BLaER1 (cell line): ENCODE results near the gene TMEM108.

Experiments
- H3K27ac ChIP-seq: shearing (Covaris generic); formaldehyde crosslinking; 2 replicates; pipeline ENCODE4 v1.8.1; 2022
- H3K27me3 ChIP-seq: shearing (Covaris generic); formaldehyde crosslinking; 2 replicates; pipeline ENCODE4 v1.8.1; 2022
- H3K36me3 ChIP-seq: shearing (Covaris generic); formaldehyde crosslinking; 2 replicates; pipeline ENCODE4 v1.8.1; 2022
- H3K4me1 ChIP-seq: shearing (Covaris generic); formaldehyde crosslinking; 2 replicates; pipeline ENCODE4 v1.8.1; 2022
- H3K4me2 ChIP-seq: shearing (Covaris generic); formaldehyde crosslinking; 2 replicates; pipeline ENCODE4 v1.8.1; 2022
- H3K4me3 ChIP-seq: shearing (Covaris generic); formaldehyde crosslinking; 2 replicates; pipeline ENCODE4 v1.8.1; 2022
- H3K9ac ChIP-seq: shearing (Covaris generic); formaldehyde crosslinking; 2 replicates; pipeline ENCODE4 v1.8.1; 2022
- H3K9me3 ChIP-seq: shearing (Covaris generic); formaldehyde crosslinking; 2 replicates; pipeline ENCODE4 v1.8.1; 2022
- H4K20me1 ChIP-seq: shearing (Covaris generic); formaldehyde crosslinking; 2 replicates; pipeline ENCODE4 v1.8.1; 2022
- Cebpa-rat ChIP-seq: shearing (Covaris generic); IDR thresholded peaks from 2 replicates; pipeline ENCODE4 v1.8.1; 2022

The TMEM108 gene

DNA sequence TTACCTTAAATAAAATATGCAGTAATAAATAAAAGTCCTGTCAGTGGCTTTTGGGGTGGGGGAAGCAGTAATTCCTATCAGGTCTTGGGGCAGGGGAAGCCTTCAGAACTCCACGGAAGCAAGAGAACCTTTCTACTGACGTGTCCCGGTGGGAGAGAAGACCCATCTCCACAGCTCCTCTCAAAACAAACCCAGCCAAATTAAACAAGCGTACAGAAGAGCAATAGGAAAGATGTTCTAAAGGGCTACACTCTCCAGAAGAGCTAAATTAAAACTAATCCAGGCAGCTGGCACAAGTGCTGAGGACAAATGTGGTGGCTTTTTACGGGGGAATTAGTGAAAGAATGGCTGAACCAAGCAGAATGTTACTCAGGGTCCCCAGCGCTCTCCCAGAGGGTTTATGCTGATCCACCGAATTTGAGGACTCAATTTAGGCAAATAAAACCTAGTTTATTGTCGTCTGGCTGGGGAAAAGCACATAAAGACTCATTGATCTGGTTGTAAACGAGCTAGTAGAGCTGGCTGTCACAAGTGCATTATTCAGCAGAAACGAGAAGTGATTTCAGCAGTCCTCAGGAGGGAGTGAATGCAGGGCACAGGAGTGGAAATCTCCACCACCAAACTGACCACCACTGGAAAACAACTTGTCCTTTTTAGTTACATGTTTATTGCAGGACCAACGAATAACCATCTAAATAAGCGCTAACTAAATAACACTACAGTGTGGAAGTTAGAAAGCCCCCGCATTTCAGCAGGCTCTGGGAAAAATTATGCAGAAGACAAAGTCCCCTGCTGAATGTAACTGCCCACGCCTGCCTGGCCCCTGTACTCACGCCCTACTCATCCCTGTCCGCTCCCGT lies 375.2 kb downstream of the TMEM108 start:
- no peaks in the 10 kb centered on the region for H3K36me3 ChIP-seq
- H3K27ac ChIP-seq: no peak overlapping the region
- no peaks in the 10 kb centered on the region for H3K9me3 ChIP-seq
- no peak overlapping the region for H3K4me2 ChIP-seq
- TF ChIP-seq Cebpa-rat: no peak
- H3K27me3 ChIP-seq: no peaks in the 10 kb centered on the region
- no peaks in the 10 kb centered on the region for H4K20me1 ChIP-seq
- H3K4me1 ChIP-seq: no peaks in the 10 kb centered on the region
- H3K9ac ChIP-seq: no peak overlapping the region
- no peak overlapping the region for H3K4me3 ChIP-seq

DNA sequence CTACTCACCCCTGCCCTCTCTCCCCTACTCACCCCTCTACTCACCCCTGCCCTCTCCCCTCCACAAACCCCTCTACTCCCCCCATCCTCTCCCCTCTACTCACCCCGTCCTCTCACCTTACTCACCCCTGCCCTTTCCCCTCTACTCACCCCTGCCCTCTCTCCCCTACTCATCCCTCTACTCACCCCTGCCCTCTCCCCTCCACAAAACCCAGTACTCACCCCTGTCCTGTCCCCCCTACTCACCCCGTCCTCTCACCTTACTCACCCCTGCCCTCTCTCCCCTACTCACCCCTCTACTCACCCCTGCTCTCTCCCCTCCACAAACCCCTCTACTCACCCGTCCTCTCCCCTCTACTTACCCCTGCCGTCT lies 375.8 kb downstream of the TMEM108 start:
- no peak overlapping the region for H3K27ac ChIP-seq
- no peaks in the 10 kb centered on the region for H4K20me1 ChIP-seq
- H3K4me1 ChIP-seq: no peaks in the 10 kb centered on the region
- no peak overlapping the region for H3K4me2 ChIP-seq
- no peaks in the 10 kb centered on the region for H3K36me3 ChIP-seq
- no peaks in the 10 kb centered on the region for H3K9me3 ChIP-seq
- no peak overlapping the region for H3K4me3 ChIP-seq
- no peak for TF ChIP-seq Cebpa-rat
- H3K9ac ChIP-seq: no peak overlapping the region
- no peaks in the 10 kb centered on the region for H3K27me3 ChIP-seq

DNA sequence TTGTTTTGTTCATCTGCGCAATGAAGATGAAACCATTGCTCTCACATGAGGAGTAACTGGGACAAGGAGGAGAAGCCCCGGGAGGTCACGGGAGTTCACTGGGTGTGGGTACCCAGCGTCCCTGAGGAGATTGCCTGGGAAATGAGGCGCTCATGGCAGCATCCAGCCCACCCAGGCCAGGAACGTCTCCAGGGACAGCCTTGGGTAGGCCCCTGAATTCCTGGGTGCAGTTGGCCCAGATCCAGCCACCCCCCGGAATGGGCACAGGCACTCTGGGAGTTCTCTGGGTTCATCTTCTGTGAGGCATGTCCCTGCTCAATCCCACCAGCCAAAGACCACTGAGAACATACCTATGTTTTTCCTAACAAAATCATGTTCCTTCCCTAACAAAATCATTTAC lies 380.2 kb downstream of the TMEM108 start:
- H3K27me3 ChIP-seq: no peaks in the 10 kb centered on the region
- no peaks in the 10 kb centered on the region for H3K4me1 ChIP-seq
- no peaks in the 10 kb centered on the region for H3K36me3 ChIP-seq
- no peak overlapping the region for H3K9ac ChIP-seq
- H3K4me3 ChIP-seq: no peak overlapping the region
- H4K20me1 ChIP-seq: no peaks in the 10 kb centered on the region
- TF ChIP-seq Cebpa-rat: no peak
- no peaks in the 10 kb centered on the region for H3K9me3 ChIP-seq
- no peak overlapping the region for H3K4me2 ChIP-seq
- H3K27ac ChIP-seq: no peak overlapping the region

DNA sequence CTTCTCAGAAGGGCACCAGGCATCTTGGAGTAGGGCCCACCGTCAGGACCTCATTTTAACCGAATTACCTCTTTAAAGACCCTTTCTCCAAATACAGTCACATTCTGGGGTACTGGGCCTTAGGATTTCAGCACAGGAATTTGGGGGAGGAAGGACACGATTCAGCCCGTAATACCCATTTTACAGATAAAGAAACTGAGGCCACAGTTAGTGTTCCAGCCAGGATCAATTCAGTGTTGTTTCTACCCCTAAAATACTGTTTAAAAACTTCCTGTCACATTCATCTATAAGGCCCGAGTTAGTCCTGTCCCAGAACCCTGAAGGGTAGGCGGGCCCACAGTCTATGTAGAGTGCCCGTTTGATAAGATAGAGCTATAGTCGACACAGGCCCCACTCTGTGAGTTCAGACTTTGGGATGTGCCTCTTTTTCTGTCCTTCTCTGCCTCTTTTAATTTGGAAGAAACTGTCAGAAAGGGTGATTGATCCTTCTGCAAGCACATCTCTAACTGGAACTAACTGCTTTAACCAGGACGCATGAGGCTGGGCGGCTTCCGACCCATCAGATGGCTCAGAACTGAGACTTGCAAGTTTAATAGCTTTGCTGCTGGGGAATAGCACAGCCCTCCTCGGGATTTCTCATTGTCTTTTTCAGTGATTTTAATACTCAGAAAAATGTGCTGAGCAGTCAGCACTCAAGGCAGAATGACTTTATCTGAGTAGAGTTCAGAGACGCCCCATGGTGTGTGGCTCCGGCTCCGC lies 381.1 kb downstream of the TMEM108 start:
- no peak for TF ChIP-seq Cebpa-rat
- H3K4me2 ChIP-seq: no peak overlapping the region
- peaks cover 7% of the 10 kb centered on the region; the same call in 1 of the 2 replicates for H3K4me1 ChIP-seq
- H4K20me1 ChIP-seq: no peaks in the 10 kb centered on the region
- no peak overlapping the region for H3K27ac ChIP-seq
- no peaks in the 10 kb centered on the region for H3K9me3 ChIP-seq
- no peak overlapping the region for H3K9ac ChIP-seq
- H3K27me3 ChIP-seq: no peaks in the 10 kb centered on the region
- no peaks in the 10 kb centered on the region for H3K36me3 ChIP-seq
- no peak overlapping the region for H3K4me3 ChIP-seq

DNA sequence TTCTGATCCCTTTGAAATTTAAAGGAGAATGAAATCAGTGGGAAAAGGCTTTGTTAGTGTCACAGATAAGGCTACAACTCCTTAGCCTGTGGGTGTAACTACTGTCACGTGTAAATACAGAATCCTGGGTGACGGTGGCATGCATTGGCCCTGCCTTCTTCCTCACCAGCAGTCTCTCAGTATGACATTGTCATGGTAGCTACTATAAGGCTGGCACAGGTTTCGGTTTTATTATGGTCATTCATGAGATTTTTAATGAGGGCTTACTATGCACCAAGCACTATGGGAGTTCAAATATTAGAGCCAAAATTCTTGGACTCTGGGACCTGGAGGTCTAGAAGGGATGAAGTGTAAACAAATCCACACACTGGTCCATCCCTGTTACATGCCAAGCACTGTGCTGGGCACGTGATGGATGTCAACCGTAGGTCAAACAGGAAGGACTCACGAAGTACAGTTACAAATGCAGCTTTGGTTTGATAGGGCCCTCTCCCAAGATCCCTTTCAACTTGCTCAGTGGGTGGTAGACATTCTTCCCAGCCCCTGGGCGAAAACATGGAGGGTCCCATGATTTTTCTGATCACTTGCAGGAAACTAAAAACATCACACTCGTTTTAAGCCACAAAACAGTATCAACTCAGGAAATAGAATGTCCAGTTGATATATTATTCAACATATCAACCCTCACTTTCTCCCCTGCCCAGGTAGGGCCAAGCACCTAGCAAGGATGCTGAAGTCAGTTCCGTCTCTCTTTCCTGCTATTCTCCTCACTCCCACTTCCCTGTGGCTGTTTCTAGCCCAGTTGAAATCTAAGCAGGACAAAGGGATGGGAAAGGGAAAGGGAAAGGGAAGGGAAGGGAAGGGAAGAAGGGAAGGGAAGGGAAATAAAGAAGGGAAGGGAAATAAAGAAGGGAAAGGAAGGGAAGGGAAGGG lies 387.0 kb downstream of the TMEM108 start:
- H3K36me3 ChIP-seq: no peaks in the 10 kb centered on the region
- H3K27ac ChIP-seq: no peak overlapping the region
- peaks cover 8% of the 10 kb centered on the region; the same call in 1 of the 2 replicates for H3K4me1 ChIP-seq
- no peak overlapping the region for H3K9ac ChIP-seq
- H3K4me2 ChIP-seq: no peak overlapping the region
- TF ChIP-seq Cebpa-rat: no peak
- H3K9me3 ChIP-seq: no peaks in the 10 kb centered on the region
- no peak overlapping the region for H3K4me3 ChIP-seq
- H3K27me3 ChIP-seq: no peaks in the 10 kb centered on the region
- no peaks in the 10 kb centered on the region for H4K20me1 ChIP-seq

DNA sequence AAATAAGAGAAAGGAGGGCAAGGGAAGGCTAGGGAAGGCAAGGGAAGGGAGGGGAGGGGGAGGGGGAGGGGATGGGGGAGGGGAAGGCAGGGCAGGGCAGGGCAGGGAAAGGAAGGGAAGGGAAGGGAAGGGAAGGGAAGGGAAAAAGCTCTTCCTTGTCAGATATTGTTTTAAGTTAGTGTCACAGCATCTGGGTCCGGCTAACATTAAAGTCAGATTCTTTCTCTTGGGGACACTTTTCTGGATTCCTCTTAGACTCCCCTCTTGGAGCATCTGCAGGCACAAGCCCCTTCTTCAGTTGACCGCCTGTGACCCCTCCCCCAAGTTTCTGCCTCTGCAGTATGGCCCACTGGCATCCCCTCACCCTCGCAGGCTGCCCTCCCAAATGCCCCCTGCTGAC lies 387.7 kb downstream of the TMEM108 start:
- TF ChIP-seq Cebpa-rat: no peak
- H3K9me3 ChIP-seq: no peaks in the 10 kb centered on the region
- H3K36me3 ChIP-seq: no peaks in the 10 kb centered on the region
- no peak overlapping the region for H3K4me2 ChIP-seq
- H3K27me3 ChIP-seq: no peaks in the 10 kb centered on the region
- no peaks in the 10 kb centered on the region for H4K20me1 ChIP-seq
- no peak overlapping the region for H3K27ac ChIP-seq
- peaks cover 8% of the 10 kb centered on the region; the same call in 1 of the 2 replicates for H3K4me1 ChIP-seq
- no peak overlapping the region for H3K9ac ChIP-seq
- no peak overlapping the region for H3K4me3 ChIP-seq

DNA sequence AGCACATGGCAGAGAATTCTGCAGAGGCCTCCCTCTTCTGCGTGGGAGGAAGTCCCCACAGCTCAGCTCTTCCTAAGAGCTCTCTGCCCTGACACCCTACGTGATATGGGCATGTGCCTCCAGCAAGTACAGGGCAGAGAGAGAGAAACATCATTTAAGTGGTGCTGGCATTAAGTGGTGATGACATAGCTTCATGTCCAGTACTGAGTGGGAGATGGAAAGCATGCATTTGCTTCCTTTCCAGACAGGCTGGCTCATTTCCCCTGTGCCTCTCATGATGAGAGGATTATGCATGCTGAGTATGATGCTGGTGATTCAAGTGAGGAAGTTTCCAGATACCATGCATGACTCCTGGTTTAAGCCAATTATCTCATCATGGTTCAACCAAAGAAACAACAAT lies 388.5 kb downstream of the TMEM108 start:
- H3K9me3 ChIP-seq: no peaks in the 10 kb centered on the region
- TF ChIP-seq Cebpa-rat: no peak
- H3K4me3 ChIP-seq: no peak overlapping the region

DNA sequence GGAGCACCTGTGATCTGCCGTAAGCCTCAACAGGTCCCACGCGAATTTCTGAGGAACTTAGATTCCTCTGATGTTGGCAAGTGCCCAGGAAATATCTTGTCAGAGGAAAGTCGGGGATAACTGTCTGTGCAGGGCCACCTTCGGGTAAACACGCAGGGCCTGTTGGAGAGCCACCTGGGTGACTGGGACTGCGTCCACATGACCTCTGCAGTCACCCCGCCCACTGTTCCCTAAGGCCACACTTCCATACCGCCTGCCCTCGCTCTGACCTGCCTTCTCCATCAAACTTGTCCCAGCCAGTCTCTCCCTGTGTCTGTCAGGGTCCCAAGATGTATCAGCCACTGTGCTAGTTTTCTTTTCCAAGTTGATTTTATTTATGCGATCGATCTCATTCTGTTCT lies 390.4 kb downstream of the TMEM108 start:
- Histone ChIP-seq H3K27ac (no peak overlapping the region), H3K27me3 (no peaks in the 10 kb centered on the region), H3K4me2 (no peak overlapping the region), H3K4me1 (peaks cover 8% of the 10 kb centered on the region; the same call in 1 of the 2 replicates), H3K36me3 (no peaks in the 10 kb centered on the region), H3K9me3 (no peaks in the 10 kb centered on the region), H4K20me1 (no peaks in the 10 kb centered on the region), H3K9ac (no peak overlapping the region), H3K4me3 (no peak overlapping the region)
- no peak for TF ChIP-seq Cebpa-rat

More for the DNA sequence above, 388.5 kb downstream of the TMEM108 start:
- no peaks in the 10 kb centered on the region for H4K20me1 ChIP-seq
- H3K4me1 ChIP-seq: peaks cover 8% of the 10 kb centered on the region; the same call in 1 of the 2 replicates
- H3K9ac ChIP-seq: no peak overlapping the region
- no peak overlapping the region for H3K27ac ChIP-seq
- no peaks in the 10 kb centered on the region for H3K36me3 ChIP-seq
- no peak overlapping the region for H3K4me2 ChIP-seq
- no peaks in the 10 kb centered on the region for H3K27me3 ChIP-seq

DNA sequence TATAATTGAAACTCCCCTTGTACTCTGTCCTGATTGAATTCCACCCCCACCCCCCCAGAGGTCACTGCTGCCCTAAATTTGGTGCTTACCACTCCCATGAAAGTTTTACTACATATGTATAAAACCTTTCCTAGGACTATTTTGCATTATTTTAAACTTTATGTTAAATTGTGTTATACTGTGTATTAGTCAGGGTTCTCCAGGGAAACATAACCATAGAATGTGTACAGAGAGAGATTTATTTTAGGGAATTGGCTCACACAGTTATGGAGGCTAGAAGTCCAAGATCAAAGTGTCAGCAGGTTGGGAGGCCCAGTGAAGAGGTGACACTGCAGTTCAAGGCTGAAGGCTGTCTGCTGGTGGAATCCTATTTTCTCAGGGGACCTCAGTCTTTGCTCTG lies 390.9 kb downstream of the TMEM108 start:
- H3K4me2 ChIP-seq: no peak overlapping the region
- H3K4me1 ChIP-seq: peaks cover 4% of the 10 kb centered on the region; the same call in 1 of the 2 replicates
- no peaks in the 10 kb centered on the region for H3K27me3 ChIP-seq
- no peaks in the 10 kb centered on the region for H3K36me3 ChIP-seq
- no peak overlapping the region for H3K27ac ChIP-seq
- no peak overlapping the region for H3K9ac ChIP-seq
- TF ChIP-seq Cebpa-rat: no peak
- H3K9me3 ChIP-seq: no peaks in the 10 kb centered on the region
- no peaks in the 10 kb centered on the region for H4K20me1 ChIP-seq
- H3K4me3 ChIP-seq: no peak overlapping the region
